K562 (cell line): ENCODE data around the gene MARK3. TPM values are rescaled to one million over a fixed set of nuclear protein-coding genes. Genes with fewer than 3 reads are reported as not detected.
A peak's percentile ranks its signal among the peaks of the same experiment; 100 is the strongest.

Experiments
- ARNT ChIP-seq, 2 experiments: fragments of 450-650 bp; IDR thresholded peaks; 2 replicates each; pipeline ENCODE4 v1.6.1; 2016; ENCODE audit warnings: mild to moderate bottlenecking in 1 of 2
- CBX5 ChIP-seq: IDR thresholded peaks from 2 replicates; pipeline ENCODE4 v1.6.1; 2014; ENCODE audit warnings: low read depth, borderline replicate concordance
- EP400 ChIP-seq: fragments of 450-650 bp; IDR thresholded peaks from 2 replicates; pipeline ENCODE4 v1.6.1; 2017; ENCODE audit warnings: antibody characterized with exemption, mild to moderate bottlenecking, moderate library complexity
- ETV5 ChIP-seq: sonication (generic); formaldehyde crosslinking; IDR thresholded peaks from 2 replicates; pipeline ENCODE4 v1.4.0; 2020; ENCODE audit warnings: low read depth, mild to moderate bottlenecking, missing genetic modification reagents
- HOMEZ ChIP-seq: fragments of 250-450 bp; sonication (Bioruptor Pico); IDR thresholded peaks from 2 replicates; pipeline ENCODE4 v1.4.0; 2020; ENCODE audit warnings: mild to moderate bottlenecking, moderate library complexity
- MAFF ChIP-seq: IDR thresholded peaks from 2 replicates; pipeline ENCODE4 v1.6.1; 2012; ENCODE audit warnings: low read length, improper control_type of control experiment
- MNT ChIP-seq, 2 experiments: fragments of 450-650 bp; conservative IDR thresholded peaks; 2 replicates each; pipeline ENCODE4 v1.6.1; 2017; ENCODE audit warnings: mild to moderate bottlenecking in 2 of 2, moderate library complexity in 2 of 2
- NBN ChIP-seq: fragments of 450-650 bp; IDR thresholded peaks from 2 replicates; pipeline ENCODE4 v1.6.1; 2016; ENCODE audit warnings: low read depth, mild to moderate bottlenecking
- RUNX1 ChIP-seq: sonication (generic); IDR thresholded peaks from 2 replicates; pipeline ENCODE4 v1.6.1; 2016; ENCODE audit warnings: antibody characterized with exemption, low read depth
- SREBF2 ChIP-seq: sonication (generic); formaldehyde crosslinking; IDR thresholded peaks from 2 replicates; pipeline ENCODE4 v1.4.0; 2020; ENCODE audit warnings: mild to moderate bottlenecking, missing genetic modification reagents
- TAL1 ChIP-seq: fragments of 450-650 bp; IDR thresholded peaks from 2 replicates; pipeline ENCODE4 v1.6.1; 2016; ENCODE audit warnings: mild to moderate bottlenecking
- TBL1XR1 ChIP-seq, 2 experiments: IDR thresholded peaks; 2 replicates each; pipeline ENCODE4 v1.6.1; 2012; ENCODE audit warnings: improper control_type of control experiment in 2 of 2, low read length in 2 of 2, mild to moderate bottlenecking in 1 of 2
- ZBTB12 ChIP-seq: fragments of 250-450 bp; sonication (Bioruptor Pico); IDR thresholded peaks from 2 replicates; pipeline ENCODE4 v1.4.0; 2020
- ZNF175 ChIP-seq: fragments of 200-800 bp; sonication (Bioruptor generic); IDR thresholded peaks from 2 replicates; pipeline ENCODE4 v1.6.1; 2016; ENCODE audit warnings: low read depth, mild to moderate bottlenecking, missing genetic modification characterization, missing compliant biosample characterization
- ZNF41 ChIP-seq: fragments of 250-450 bp; sonication (Bioruptor Pico); conservative IDR thresholded peaks from 2 replicates; pipeline ENCODE4 v1.4.0; 2020; ENCODE audit warnings: mild to moderate bottlenecking
- polyA plus RNA-seq, 8 experiments: library from polyadenylated mRNA; depleted of rRNA in 4 of 8; stranded (reverse) in 5 of 8; unstranded in 3 of 8; fragments of >200 nt; fragmentation: Nextera tagmentation in 2 of 8; fragmentation: Illumina TruSeq in 1 of 8; extraction: Ambion mirVana in 2 of 8; extraction: Trizol in 1 of 8; gene quantifications; 2 replicates each; pipeline versions ENCODE4 v1.2.1 to v1.2.3, GENCODE V29; 2011 to 2014; ENCODE audit warnings: inconsistent platforms in 1 of 8, missing spikeins in 1 of 8
- total RNA-seq, 7 experiments: library from RNA; depleted of rRNA in 6 of 7; stranded (reverse); fragments of >200 nt in 6 of 7; fragmentation: Illumina TruSeq in 2 of 7; extraction: Trizol in 2 of 7; gene quantifications; 2 replicates each; pipeline versions ENCODE4 v1.2.1 to v1.2.3, GENCODE V29; 2011 to 2021; ENCODE audit warnings: low replicate concordance in 1 of 7
- TF ChIP-seq, protein P1 (sequence below): fragments of 250-450 bp; sonication (Bioruptor Pico); IDR thresholded peaks from 2 replicates; pipeline ENCODE4 v1.5.0; 2020; ENCODE audit warnings: mild to moderate bottlenecking
- TF ChIP-seq, protein P2 (sequence below): sonication (generic); formaldehyde crosslinking; IDR thresholded peaks from 2 replicates; pipeline ENCODE4 v1.8.0; 2022; ENCODE audit warnings: missing genetic modification reagents, mild to moderate bottlenecking, moderate library complexity, borderline replicate concordance
- TF ChIP-seq, protein P3 (sequence below): IDR thresholded peaks from 2 replicates; pipeline ENCODE4 v1.6.1; 2011; ENCODE audit warnings: borderline replicate concordance, low read depth, mild to moderate bottlenecking, moderate library complexity, low read length; ENCODE audit not compliant: insufficient read depth, poor library complexity, severe bottlenecking

Gene MARK3
- total and polyA plus RNA-seq, 9 of the 15 experiments (the other 6 are each of a cell fraction or from before 2014, with no cell fraction given): 10.1 to 68.7 (median 56.3) TPM

GRCh38 chr14:103378038-103378854 is 7.0 kb upstream of the MARK3 start (continued):
- TF ChIP-seq MNT (conservative IDR thresholded peaks at IDR 0.05) (peak in 1 of 2 experiments; percentile 57; a peak in 2 of 4 replicates), CBX5 (no peak), SREBF2 (no peak), TAL1 (peak; percentile 95), ZNF41 (no peak; the same call in 1 of the 2 replicates), RUNX1 (0 out of 2 replicates have a peak, but pooled peaks have one; percentile 72), ZBTB12 (peak; percentile 59; the same call in 1 of the 2 replicates), NBN (peak; percentile 89), MAFF (peak; percentile 45; the same call in 1 of the 2 replicates), EP400 (peak; percentile 57), HOMEZ (CRISPR knock-in tag) (no peak), TBL1XR1 (IDR thresholded peaks at IDR 0.05; ENCODE audit: low read length in 2 of 2) (peak; percentile 60 to 86; a peak in 3 of 4 replicates), ZNF175 (CRISPR knock-in tag) (peak; percentile 84; the same call in 1 of the 2 replicates), ARNT (IDR thresholded peaks at IDR 0.05) (peak in 1 of 2 experiments; percentile 60; a peak in 1 of 4 replicates), ETV5 (peak; percentile 22; the same call in 1 of the 2 replicates)
- TF ChIP-seq, protein P1, sequence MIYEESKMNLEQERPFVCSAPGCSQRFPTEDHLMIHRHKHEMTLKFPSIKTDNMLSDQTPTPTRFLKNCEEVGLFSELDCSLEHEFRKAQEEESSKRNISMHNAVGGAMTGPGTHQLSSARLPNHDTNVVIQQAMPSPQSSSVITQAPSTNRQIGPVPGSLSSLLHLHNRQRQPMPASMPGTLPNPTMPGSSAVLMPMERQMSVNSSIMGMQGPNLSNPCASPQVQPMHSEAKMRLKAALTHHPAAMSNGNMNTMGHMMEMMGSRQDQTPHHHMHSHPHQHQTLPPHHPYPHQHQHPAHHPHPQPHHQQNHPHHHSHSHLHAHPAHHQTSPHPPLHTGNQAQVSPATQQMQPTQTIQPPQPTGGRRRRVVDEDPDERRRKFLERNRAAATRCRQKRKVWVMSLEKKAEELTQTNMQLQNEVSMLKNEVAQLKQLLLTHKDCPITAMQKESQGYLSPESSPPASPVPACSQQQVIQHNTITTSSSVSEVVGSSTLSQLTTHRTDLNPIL: no peak
- TF ChIP-seq, protein P2, sequence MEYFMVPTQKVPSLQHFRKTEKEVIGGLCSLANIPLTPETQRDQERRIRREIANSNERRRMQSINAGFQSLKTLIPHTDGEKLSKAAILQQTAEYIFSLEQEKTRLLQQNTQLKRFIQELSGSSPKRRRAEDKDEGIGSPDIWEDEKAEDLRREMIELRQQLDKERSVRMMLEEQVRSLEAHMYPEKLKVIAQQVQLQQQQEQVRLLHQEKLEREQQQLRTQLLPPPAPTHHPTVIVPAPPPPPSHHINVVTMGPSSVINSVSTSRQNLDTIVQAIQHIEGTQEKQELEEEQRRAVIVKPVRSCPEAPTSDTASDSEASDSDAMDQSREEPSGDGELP (CRISPR knock-in tag): peak; percentile 18; the same call in 1 of the 2 replicates
- TF ChIP-seq, protein P3, sequence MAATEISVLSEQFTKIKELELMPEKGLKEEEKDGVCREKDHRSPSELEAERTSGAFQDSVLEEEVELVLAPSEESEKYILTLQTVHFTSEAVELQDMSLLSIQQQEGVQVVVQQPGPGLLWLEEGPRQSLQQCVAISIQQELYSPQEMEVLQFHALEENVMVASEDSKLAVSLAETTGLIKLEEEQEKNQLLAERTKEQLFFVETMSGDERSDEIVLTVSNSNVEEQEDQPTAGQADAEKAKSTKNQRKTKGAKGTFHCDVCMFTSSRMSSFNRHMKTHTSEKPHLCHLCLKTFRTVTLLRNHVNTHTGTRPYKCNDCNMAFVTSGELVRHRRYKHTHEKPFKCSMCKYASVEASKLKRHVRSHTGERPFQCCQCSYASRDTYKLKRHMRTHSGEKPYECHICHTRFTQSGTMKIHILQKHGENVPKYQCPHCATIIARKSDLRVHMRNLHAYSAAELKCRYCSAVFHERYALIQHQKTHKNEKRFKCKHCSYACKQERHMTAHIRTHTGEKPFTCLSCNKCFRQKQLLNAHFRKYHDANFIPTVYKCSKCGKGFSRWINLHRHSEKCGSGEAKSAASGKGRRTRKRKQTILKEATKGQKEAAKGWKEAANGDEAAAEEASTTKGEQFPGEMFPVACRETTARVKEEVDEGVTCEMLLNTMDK: no peak
